ENCODE results near the gene PGLYRP3.

PGLYRP3 gene, protein sequence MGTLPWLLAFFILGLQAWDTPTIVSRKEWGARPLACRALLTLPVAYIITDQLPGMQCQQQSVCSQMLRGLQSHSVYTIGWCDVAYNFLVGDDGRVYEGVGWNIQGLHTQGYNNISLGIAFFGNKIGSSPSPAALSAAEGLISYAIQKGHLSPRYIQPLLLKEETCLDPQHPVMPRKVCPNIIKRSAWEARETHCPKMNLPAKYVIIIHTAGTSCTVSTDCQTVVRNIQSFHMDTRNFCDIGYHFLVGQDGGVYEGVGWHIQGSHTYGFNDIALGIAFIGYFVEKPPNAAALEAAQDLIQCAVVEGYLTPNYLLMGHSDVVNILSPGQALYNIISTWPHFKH

DNA sequence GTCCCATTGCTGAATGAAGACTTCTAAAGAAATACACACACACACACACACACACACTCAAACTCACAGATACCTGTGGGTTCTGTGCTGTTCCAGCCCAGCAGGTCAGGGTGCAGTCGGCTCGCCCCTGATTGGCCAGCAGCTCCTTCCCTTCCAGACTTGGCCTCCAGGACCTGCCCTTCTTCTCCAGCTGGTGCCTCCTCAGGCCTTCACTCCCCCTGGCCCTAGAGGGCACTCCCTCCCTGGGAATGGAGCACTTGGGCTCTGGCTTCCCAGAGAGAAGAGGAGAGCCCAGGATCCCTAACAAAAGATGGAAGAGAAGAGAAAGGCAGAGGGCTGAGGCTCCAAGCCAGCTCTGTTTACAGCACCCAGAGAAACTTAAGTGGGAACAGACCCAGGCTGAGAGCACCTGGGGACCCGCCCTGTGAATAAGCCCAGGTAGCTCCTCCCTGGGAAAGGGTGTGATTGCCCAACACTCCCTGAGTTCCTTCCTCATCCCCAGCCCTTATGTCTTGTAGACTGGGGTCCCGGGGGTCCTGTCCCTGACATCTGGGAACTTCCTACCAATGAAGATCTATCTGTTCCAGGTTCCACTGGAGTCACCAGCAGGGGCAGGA lies at the start of gene PGLYRP3:
TSS of gene PGLYRP3 (minus strand) at position 383 of the 617 bp plus-strand sequence. CDS start 2,287 bp downstream, outside the sequence.
- no peak for DNase-seq (ENCODE audit: low read depth in 2 of 2)
- no peak within 1 kb of the TSS for H3K4me3 ChIP-seq (replicated peaks in 1 of 2; ENCODE audit: low read depth in 2 of 2, low read length in 2 of 2)
- no peak for TF ChIP-seq CTCF (IDR thresholded peaks at IDR 0.05; ENCODE audit: low read depth, low read length)

- no peak for TF ChIP-seq CTCF (IDR thresholded peaks at IDR 0.05; ENCODE audit: low read depth, low read length)
- no peak overlapping the region for H3K4me3 ChIP-seq (replicated peaks in 1 of 2; ENCODE audit: low read depth in 2 of 2, low read length in 2 of 2)
- no peak for DNase-seq (ENCODE audit: low read depth in 2 of 2)
Observed at GRCh38 chr1:153362187-153362775, 49.5 kb upstream of the PGLYRP3 start.

DNA sequence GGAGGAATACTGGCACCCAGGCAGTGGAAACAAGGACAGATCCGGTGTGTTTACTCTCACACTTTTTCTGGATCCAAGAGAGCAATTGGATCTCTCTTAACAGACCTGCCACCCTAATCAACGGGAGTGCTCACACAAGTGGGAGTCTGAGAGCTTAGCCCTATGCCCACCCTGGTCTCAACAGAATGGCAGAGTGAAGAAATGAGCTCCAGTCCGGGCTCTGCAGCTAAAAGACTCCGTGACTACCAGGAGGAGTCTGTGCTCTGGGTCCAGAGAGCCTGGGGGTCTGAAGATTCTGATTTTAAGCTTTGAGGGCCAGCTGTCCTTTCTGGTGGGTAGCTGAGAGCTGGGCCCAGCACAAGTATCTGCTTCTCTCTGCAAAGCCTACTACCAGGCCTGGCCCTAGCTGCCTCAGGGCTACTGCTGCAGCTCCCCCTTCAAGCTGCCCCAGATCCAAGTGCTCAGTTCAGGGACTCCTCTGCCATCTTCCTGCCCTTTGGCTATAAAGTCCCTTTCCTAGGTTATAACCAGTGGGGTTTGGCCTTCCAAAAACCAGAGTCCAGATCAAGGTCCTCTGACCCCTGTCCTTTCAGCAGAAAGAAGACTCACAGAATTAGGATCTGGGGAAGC lies 48.8 kb upstream of the PGLYRP3 start:
- DNase-seq (ENCODE audit: low read depth in 2 of 2), result no peak
- no peak overlapping the region for H3K4me3 ChIP-seq (replicated peaks in 1 of 2; ENCODE audit: low read depth in 2 of 2, low read length in 2 of 2)
- TF ChIP-seq CTCF (IDR thresholded peaks at IDR 0.05; ENCODE audit: low read depth, low read length), result no peak

DNA sequence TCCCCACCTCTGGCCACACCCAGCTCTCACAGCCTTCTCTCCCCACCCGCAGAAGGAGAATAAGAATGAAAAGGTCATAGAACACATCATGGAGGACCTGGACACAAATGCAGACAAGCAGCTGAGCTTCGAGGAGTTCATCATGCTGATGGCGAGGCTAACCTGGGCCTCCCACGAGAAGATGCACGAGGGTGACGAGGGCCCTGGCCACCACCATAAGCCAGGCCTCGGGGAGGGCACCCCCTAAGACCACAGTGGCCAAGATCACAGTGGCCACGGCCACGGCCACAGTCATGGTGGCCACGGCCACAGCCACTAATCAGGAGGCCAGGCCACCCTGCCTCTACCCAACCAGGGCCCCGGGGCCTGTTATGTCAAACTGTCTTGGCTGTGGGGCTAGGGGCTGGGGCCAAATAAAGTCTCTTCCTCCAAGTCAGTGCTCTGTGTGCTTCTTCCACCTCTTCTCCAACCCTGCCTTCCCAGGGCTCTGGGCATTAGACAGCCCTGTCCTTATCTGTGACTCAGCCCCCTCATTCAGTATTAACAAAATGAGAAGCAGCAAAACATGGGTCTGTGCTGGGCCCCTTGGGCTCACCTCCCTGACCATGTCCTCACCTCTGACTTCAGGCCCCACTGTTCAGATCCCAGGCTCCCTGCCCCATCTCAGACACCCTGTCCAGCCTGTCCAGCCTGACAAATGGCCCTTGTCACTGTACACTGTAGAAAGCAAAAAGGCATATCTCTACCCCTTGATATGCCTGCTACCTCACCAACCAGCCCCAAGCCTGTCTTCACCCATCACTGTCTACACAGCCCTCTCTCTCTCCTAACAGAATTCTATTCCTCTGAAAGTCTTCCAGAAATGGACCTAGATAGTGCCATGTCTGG lies 48.1 kb upstream of the PGLYRP3 start:
- no peak overlapping the region for H3K4me3 ChIP-seq (replicated peaks in 1 of 2; ENCODE audit: low read depth in 2 of 2, low read length in 2 of 2)
- TF ChIP-seq CTCF (IDR thresholded peaks at IDR 0.05; ENCODE audit: low read depth, low read length), result no peak
- DNase-seq (ENCODE audit: low read depth in 2 of 2), result no peak

DNA sequence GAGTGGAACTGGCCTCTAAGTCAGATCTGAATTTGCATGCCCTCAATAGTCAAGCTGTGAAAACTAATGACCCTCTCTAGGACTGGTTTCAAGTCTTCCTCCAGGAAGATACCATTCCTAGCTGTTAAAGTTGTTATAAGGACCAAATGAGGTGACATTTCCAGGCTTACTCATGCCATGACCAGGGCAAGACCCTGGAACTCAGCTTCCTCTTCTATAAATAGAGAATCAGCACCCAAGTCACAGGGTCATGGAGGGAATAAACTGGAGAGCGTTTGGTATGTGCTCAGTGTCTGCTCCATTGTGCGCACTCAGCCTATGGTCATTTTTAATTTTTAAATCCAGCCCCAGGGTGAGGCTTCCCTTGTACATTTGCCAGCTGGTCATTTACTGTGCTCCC lies 47.4 kb upstream of the PGLYRP3 start:
- H3K4me3 ChIP-seq (replicated peaks in 1 of 2; ENCODE audit: low read depth in 2 of 2, low read length in 2 of 2), result no peak overlapping the region
- DNase-seq (ENCODE audit: low read depth in 2 of 2), result no peak
- TF ChIP-seq CTCF (IDR thresholded peaks at IDR 0.05; ENCODE audit: low read depth, low read length), result no peak

GRCh38 chr1:153359241-153359640 lies 46.5 kb upstream of the PGLYRP3 start:
- no peak overlapping the region for H3K4me3 ChIP-seq (replicated peaks in 1 of 2; ENCODE audit: low read depth in 2 of 2, low read length in 2 of 2)
- no peak for TF ChIP-seq CTCF (IDR thresholded peaks at IDR 0.05; ENCODE audit: low read depth, low read length)
- no peak for DNase-seq (ENCODE audit: low read depth in 2 of 2)
